Activated CD4-positive, alpha-beta T cell treated with anti-CD3 and anti-CD28 coated beads, Interleukin-2, amount 50 U/mL, for 4 hours (primary cell): ENCODE measurements around the gene ZNF532.
"Not testable (repeated sequence)": the region's sequence is repeated elsewhere in the genome, so short reads cannot be mapped to it uniquely, and the experiment has no call there.

Source experiments
- DNase-seq, 2 experiments: peaks; one replicate each; pipeline ENCODE4 v3.0.0-alpha.2; 2020

The ZNF532 gene

DNA sequence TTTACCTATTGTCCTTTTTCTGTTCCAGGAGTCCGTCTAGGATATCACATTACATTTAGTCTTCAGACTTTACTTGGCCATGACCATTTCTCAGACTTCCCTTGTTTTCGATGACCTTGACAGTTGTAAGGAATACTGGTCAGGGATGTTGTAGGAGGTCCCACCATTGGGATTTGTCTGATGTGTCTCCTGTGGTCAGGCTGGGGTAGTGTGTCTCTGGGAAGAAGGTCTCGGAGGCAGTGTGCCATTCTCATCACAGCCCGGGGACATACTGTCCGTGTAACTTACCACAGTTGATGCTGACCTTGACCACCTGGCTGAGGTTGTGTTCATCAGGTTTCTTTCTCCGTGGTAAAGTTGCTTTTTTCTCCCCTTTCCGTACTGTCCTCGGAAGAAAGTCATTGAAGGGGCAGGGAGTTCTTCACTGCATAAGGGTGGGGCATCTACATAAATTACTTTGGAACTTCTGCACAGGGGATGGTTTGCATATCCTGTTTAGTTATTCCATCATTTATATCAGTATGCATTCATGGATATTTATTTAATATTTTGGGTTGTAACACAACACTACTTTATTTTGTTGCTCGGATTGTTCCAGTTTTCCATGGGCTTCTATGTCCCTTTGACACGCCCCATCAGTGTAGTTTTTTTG is 41.2 kb downstream of the ZNF532 start:
- no peak for DNase-seq

DNA sequence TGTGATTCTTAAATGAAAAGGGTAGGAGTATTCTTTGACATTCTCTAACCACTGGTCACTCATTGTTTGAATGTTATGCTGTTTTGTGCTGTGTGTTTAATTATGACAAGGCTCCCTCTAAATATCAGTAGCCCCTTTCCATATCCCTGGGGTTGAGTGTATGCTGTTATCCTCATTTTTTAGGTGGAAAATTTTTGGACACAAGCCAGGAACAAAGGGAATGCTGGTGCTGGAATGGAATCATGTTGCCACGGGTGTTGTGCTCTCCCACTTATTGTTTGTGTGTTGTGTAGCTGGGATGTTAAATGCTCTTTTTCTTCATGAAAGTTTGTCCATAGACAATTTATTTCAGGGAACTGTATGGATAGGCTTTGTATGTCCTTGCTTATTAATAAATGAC is 43.3 kb downstream of the ZNF532 start:
- no peak for DNase-seq

DNA sequence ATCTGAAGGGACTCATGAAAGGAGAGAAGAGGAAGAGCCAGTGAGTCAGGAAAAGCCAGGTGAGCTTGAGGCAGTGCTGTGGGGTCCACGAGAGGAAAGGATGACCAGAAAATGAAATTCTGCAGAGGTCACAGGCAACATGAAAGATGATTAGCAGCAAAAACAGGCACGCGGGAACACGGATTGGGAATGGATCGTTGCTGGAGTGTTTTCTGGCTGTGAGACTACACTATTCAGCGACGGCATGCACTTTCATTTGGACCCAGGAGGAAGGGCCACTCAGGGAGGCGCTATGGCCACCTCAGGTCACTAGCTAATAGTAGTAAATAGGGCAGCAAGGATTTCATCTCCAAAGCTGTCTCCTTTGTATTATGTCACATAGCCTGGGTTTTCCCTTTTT is 44.8 kb downstream of the ZNF532 start:
- no peak for DNase-seq

DNA sequence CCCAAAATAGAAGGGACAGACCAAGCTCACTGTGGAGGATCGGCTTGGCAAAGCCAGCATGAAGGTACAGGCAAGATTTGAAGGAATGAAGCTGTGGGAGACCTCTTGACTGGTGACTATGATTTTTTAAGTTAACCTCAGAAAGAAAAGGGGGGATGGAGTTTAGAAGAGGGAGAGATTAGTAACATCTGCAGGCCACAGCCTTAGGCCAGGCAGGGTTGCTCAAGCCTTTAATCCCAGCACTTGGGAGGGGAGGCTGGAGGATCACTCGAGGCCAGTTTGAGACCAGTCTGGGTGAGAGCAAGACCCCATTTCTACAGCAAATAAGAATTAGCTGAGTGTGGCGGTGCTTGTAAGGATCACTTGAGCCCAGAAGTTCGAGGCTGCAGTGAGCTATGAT is 46.6 kb downstream of the ZNF532 start:
- no peak for DNase-seq

DNA sequence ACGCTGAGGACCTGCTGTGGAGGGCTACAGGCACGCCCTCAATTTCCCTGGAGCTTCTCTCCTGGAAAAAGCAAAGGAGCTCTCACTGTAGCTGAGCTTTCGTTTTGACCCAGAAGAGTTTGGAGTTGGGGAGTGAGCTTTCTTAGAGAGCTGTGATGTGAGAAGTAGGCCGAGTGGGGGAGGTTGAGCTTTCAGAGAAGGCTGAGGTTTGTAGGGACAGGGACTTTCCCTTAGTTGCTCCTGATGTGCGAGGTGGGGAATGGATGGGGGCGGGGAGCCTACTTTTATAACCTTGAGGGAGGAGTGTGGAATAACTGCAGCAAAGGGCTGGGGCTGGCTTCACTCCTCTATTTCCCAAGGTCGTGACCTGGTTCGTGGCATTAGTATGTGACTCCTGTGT is 47.1 kb downstream of the ZNF532 start:
- DNase-seq = no peak

DNA sequence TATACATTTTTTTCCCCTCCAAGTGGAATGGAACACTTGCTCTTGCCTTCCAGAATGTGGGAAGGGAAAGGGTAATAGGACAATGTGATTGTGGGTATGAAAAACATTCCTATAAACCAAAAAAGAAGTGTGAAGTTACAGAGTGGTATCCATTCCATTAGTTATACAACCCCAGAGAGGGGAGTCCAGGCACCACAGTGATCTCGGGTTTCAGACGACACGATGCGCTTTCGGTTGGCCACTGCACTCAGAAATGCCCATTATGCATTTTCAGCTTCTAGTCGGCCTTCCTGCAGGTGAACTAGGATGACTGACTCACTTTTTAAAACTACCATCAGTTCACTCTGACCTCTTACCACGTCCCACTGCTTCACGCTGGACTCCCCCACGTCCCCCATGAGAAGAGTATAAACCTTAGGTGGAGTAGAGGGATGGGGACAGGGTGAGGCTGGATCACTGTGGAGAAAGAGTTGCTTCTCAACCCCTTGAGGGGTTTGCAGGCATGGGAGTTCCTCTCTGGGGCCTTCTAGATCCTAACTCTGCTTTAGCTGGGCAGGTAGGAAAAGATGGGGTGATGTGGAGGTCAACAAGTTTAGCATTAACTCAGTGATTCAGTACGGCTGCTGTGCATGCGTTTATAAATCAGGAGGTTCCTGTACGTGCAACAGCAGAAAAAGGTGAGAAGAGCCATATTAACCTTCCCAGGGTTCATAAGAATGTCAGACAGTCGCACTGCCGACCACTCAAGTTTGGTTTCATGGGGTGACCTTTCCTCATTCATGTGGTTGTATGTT is 50.5 kb downstream of the ZNF532 start:
- no peak for DNase-seq

DNA sequence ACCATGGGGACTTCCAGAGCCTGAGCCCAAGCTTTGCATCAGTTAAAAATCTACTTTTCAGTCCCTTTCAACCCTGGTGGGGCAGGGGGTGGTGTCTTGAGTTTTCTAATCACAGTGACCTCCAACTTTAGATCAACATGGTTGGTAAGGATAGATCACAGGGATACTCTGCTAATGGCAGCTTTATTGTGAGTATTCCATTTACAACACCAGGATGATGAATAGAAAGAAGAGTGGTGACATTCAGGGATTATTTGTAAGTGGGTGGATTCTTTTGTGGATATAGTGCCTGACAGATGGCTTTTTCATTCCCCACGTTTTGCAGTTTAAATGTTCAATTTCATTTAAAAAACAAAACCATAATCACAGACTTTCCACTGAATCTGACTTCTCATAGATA is 51.3 kb downstream of the ZNF532 start:
- DNase-seq = no peak

DNA sequence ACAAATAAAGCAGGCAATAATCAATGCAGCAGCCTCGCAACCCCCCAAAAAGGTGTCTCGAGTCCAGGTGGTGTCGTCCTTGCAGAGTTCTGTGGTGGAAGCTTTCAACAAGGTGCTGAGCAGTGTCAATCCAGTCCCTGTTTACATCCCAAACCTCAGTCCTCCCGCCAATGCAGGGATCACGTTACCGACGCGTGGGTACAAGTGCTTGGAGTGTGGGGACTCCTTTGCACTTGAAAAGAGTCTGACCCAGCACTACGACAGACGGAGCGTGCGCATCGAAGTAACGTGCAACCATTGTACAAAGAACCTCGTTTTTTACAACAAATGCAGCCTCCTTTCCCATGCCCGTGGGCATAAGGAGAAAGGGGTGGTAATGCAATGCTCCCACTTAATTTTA is 55.3 kb downstream of the ZNF532 start:
- DNase-seq = not testable (repeated sequence)

DNA sequence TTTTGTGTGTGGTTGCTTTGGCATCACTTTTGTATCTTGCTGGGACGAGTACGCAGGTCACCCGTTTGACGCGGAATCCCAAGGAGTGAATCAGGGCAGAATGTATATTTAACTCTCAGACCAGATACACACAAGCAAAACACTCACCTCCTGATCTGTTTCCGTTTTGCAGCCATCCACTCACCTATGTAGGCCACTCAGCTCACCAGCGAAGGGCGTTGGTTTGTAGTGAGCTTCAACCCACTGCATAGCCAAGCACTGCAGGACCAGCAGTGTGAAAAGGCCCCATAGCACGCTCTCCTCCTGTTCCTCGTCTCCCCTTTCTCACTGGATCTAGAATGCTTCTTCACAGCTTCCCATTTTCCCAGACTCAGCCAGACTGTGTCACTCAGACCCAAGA is 58.3 kb downstream of the ZNF532 start:
- no peak for DNase-seq

DNA sequence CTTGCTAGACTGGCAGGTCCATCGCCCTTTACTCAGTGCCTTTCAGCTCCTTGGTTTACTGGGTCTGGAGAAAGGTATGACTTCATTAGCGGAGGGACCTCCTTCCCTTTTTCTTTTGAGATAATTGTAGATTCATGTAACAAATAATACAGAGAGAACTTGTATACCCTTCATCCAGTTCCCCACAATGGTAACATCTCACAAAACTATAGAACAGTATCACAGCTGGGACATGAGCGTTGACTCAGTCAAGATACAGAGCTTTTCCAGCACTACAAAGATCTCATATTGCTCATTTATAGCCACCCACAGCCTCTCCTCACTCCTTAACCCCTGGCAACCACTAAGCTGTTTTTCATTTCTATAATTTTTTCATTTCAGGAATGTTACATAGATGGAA is 59.8 kb downstream of the ZNF532 start:
- DNase-seq = no peak

DNA sequence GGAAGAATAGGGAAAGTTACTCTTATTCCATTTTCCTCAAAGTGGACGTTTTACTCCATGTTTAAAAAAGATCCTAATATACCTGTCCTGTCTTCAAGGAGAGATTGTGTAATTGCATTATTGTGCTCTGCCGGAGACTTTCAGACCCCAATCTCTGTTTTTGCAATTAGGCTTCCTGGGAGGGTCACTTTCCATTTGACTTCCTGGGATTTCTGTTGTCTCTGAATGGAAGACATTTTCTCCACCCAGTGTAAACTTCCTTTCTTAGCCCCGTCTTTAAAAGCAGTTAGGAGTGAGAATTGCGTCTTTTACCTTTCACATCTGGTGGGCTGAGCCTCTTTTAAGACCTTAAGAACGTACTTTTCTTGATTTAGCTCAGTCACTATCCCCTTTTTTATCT is 63.0 kb downstream of the ZNF532 start:
- no peak for DNase-seq

DNA sequence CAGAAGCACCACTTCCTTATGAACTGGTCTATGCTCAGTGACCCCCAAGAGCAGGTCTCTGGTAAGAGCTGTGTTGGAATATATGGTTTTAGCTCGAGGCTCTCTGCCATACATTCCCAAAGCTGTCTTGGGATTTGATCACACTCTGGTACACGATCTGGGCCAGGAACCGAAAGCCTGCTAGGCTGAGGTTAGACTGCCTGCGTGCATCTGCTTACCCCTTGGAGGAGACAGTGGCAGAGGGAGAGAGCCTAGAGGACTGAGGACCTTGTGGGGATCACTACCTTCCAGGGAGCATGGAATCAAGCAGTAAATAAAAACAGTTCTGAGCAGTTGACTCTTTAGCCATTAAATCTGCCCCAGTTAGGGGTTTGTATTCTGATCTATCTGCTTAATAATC is 63.7 kb downstream of the ZNF532 start:
- no peak for DNase-seq

DNA sequence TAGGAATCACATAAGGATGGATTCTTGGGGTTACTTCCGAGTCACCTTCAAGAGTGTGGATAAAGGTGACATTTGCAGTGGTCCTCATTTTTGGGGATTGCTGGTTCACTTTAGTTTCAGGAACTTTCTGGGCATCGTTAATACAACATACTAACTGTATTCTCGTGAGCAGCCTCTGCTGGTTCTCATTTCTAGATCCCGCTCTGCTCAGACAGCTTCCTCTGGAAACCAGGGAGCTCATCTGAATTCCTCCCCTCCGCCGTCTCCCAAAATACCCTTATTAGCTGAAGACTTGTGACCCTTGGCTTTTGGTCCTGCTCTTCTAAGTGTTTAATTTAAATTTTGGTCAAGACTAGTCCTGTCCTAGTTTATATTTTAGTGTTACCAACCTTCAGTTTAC is 64.5 kb downstream of the ZNF532 start:
- no peak for DNase-seq

DNA sequence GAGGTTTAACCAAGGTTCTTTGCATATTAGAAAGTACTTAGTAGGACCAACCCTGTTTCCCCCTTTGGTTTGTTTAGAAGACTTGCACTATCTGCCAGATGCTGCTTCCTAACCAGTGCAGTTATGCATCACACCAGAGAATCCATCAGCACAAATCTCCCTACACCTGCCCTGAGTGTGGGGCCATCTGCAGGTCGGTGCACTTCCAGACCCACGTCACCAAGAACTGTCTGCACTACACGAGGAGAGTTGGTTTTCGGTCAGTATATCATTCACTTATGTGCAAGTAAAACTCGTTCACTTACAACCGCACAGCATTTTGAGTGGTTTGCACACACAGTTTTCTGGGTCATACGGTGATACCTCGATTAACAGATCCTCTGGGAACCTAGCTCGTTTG is 69.7 kb downstream of the ZNF532 start:
- DNase-seq = no peak

DNA sequence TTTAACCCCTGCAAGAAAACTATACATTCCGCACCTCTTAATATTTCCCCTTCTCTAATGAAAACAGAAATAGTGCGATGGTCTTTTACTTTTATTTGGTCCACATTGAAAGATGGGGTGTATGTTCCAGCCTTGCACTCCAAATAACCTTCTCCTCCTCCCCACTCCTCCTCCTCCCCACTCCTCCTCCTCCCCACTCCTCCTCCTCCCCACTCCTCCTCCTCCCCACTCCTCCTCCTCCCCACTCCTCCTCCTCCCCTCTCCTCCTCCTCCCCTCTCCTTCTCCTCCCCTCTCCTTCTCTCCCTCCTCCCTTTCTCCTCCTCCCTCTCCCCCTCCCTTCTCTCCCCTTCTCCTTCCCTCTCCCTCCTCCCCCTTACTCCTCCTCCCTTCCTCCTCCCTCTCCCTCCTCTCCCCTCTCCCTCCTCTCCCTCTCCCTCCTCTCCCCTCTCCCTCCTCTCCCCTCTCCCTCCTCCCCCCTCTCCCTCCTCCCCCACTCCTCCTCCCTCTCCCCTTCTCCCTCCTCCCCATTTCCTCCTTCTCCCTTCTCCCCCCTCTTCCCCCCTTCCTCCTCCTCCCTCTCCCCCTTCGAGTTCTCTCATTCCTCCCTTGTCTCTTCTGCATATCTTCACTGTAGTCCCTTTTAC is 70.4 kb downstream of the ZNF532 start:
- DNase-seq = no peak

DNA sequence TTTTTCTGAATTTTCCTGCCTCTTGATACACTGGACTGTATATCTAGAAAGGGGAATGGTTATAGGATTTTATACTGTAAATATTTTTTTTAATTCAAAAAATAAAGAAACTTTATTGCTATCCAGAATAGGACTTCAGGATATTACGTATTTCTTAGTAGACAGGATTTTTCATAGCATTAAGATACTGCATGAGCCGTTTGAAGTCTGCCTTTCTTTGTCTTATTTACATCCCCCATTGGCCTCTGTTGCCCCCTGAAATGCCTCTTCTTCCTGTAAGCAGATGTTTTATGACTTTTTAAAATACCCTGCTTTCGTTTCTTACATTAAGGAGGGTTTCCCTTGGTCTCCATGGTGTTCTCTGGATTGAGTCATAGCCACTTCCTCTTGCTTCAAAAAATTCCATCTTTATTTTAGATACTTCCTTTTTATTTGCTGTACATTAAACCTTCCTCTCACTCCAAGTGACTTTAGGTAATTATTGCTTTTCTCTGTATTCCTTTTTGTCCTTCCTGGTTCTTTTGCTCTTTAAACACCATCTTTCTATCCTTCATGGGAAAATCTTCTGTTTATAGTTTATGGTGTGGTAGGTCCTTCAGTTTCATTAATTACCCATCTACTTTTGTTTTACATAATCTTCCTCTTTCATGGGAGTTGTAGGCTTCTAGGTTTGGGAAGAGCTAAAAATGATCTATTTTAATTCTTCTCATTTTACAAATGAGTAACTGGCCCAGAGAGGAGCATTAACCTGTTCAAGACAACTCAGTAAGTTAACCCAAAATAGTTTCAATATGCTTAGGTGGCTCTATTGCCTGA is 72.6 kb downstream of the ZNF532 start:
- DNase-seq = no peak

DNA sequence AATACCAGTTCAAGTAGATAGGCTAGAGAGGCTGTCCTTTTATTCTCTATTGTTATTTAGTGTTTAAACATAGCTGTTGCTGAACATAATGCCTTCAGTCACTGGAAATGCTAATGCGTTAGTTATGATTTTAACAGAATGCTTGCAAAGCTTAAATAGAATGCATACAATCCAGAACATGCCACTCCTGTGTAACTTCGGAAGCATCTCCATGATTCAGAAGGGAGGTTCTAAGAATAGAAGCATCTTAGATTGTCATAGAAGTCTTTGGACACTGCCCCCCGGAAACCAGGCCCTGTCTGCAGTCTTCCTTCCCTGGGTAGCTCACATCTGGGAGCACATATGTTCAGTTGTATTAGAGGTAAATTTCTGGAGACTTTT is 73.2 kb downstream of the ZNF532 start:
- DNase-seq = no peak

DNA sequence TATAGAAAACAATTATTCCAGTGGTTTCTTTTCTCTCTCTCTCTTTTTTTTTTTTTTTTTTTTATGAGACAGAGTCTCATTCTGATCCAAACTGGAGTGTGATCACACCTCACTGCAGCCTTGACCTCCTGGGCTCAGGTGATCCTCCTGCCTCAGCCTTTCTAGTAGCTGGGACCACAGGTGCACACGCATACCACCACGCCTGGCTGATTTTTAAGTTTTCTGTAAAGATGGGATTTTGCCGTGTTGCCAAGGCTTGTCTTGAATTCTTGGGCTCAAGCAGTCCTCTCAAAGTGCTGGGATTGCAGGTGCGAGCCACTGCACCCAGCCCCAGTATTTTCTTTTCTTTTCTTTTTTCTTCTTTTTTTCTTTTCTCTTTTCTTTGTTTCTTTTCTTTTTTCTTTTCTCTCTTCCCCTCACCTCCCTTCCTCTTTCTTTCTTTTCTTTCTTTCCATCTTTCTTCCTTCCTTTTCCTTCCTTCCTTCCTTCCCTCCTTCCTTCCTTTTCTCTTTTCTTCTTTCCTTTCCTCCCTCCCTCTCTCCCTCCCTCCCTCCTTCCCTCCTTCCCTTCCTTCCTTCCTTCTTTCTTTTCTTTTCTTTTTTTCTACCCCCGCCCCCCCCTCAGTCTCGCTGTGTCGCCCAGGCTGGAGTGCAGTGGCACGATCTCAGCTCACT is 76.9 kb downstream of the ZNF532 start:
- DNase-seq = no peak

DNA sequence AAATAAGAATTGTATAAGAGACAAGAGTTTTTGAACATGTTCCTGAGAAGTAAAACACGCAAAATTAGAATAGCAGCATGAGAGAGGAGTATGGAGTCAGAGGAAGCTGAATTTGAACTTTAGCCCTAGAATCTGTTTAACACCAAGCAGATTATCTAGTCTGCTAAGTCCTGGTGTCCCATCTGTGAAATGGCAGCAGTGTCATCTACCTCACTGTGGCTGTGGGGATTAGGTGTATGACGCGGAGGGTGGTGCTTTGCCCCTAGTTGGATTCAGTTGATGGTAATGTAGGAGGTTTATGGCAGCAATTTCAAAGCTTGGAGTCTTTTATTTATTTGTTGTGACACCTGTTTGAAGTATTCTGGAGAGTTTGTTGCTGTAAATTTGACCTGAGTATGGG is 79.2 kb downstream of the ZNF532 start:
- no peak for DNase-seq

DNA sequence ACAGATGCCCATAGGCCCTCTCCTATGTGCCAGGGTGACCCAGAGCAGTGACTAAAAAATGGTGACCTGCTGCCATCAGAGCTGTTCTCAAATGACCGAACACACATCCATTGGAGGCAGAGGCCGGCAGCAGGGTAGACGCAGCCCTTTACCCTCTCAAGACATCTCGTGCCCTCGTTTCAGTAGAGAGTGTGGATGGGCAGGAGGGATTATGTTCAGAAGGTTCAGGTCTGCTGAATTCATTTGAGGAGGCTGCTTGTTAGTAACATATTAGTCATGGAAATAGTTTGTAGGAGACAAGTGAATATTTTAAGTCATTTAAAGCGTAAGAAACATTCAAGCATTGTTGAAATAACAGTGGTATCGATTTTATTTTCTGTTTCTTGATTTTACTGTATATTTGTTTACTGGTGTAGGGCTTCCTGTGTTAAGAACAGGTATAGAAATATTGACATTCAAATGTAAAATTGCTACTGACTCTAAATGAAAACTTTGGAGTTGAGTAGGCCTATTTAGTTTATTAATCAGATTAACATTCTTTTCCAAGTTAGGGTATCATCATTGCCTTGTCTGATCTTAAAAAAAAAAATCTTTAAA is 82.6 kb downstream of the ZNF532 start:
- DNase-seq = no peak

DNA sequence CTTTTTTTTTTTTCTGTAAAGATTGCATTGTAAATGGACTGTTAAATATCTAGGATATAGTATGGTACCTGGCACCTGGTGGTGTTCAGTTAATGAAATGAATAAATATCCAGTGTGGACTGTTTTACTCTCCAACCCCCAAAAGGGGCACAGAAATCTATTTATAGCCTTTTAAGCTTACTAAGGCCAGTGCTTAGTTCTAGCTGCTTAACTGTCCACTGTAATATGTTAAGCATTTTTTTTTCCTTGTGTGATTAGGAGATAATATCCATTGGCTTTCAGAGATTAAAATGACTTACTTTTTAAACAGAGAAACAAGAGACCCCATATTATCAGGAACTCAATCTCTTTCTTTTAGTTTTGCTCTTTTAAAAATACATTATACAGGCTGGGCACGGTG is 84.4 kb downstream of the ZNF532 start:
- no peak for DNase-seq

DNA sequence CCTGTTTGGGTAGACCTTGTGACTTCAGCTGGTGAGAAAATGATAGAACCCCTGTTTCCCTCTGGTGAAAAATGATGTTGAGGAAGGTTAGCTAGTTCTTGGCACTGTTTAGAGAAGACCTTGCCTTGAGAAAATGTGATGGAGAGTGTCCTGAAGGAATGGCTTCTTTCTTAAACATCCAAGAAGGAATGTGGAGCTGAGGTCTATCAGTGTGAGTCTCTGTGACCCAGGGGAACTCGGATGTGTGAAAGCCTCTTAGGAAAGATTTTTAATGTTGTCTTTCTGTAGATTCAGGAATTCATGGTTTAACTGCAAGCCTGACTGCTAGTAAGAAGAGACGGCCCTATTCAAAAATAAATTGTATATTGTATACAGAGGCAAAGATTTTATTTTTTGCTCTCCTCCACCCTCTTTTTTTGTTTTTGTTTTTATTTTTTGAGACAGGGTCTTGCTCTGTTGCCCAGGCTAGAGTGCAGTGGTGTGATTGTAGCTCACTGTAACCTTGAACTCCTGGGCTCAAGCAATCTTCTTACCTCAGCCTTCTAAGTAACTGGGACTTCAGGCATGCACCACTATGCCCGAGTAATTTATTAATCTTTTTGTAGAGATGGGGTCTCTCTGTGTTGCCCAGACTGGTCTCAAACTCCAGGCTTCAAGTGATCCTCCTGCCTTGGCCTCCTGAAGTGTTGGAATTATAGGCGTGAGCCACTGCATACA is 87.5 kb downstream of the ZNF532 start:
- no peak for DNase-seq
